HG03280 (cell line): ENCODE measurements around the gene NAV2.
"Not testable (repeated sequence)": the region's sequence is repeated elsewhere in the genome, so short reads cannot be mapped to it uniquely, and the experiment has no call there.

ENCODE experiments used
- ATAC-seq: cut with Tn5 transposase; IDR thresholded peaks from one replicate; pipeline ENCODE4 v1.9.1; 2021; ENCODE audit warnings: mild to moderate bottlenecking, moderate library complexity; ENCODE audit not compliant: unreplicated experiment

Gene NAV2

DNA sequence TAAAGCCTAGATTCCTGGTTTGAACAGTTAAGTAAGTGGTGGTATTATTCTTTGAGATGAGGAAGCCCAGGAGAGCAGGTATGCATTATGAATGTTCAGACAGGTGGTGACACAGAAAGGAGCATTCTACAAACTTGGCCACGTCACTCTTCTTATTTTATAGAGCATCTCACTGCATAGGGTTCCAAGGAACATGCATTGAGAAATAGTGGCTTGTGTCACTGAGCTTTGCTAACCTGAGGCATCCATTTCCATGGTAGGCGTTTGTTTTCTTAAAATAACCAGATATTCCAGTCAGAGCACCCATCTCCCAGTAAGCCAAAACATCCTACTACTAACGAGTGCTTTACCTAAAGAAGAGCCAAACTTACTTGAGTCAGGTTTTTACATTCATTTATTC lies 169.7 kb downstream of the NAV2 start:
- no peak for ATAC-seq

DNA sequence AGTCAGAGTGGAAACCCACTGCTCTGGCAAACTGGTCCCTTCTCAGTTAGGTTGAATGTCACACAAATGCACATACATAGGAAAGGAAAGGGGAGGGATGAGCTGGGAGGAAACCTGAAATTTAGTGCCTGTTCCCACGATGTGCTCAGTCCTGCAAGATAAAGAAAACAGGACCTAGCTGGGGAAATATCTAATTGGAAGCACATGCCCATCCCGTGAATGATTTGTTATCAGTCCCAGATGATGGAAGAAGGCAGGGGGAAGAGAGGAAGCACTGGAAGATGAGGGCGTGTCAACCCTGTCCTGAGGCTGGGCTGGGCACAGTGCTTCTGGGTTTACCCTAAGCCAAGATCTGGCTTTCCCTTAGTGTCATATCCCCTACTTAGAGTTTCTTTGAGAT lies 173.9 kb downstream of the NAV2 start:
- ATAC-seq: no peak

DNA sequence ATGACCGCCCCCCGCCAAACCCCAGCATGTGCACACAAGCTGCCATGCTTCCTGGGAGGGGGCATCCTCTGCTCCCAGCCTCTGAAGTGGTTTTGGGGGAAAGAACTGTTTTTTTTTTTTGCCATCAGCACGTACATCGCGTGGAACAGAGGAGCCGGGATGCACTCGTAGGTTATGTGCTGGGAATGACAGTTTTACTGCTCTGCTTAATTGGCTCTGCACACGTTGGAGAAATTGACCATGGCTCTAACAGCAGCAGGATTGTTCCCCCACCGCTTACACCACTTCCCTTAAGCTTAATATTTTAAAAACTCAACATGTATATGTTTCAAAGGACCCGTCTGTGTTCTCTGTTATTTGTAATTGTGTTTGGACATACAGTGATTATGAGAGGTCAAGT lies 175.2 kb downstream of the NAV2 start:
- no peak for ATAC-seq

DNA sequence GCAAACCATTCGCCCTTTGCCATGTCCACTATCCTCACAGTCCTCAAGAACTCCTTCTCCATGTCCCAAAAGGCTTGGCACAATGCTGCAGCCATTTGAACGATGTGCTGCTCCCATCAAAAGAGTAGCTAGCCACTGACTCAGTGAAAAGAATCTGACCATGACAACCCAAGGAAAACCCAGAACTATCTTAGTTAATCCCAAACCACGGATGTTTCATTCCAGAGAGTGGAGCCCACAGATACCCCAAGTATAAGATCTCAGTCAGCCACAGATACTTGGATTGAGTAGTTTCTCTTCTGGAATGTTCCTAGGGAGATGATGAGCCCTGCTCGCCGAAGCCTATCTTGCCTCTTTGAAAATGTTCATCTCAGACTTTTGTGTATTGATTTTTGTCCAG lies 176.9 kb downstream of the NAV2 start:
- ATAC-seq: no peak

DNA sequence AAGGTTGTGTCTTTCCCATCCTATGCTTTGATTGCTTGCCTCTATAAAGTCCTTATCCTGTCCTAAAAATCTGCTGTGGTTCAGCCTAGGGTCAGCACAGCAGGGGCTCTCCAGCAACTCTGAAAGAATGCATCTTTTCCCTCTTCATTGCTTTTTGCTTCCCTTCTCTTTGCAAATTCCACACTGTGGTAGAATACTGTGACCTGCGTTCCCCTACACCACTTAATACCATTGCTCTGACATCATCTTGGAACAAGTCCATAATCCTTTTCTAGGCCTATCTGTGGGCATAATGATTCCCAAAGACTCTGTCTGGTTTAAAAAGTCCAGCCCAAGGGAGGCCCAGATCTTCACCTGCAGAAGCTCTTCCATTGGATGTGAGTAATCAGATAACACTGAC lies 177.7 kb downstream of the NAV2 start:
- ATAC-seq: no peak

DNA sequence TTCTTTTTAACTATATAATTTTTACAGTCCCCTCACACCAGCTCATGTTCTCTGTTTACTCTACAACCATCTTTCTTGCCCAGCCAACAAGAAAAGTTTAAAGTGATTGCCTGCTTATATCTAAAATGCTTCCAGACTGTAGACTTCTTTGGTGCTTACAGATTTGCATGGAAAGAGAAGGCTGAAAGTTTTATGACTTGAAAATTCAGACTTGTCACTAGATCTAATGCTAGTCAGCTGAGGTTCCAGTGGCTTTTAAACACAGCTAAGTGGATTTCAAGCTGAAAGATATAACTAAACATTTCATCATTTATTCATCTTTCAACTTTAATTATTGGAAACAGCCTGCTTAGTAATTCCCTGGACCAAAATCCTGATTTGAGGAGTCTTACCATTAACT lies 178.4 kb downstream of the NAV2 start:
- no peak for ATAC-seq

DNA sequence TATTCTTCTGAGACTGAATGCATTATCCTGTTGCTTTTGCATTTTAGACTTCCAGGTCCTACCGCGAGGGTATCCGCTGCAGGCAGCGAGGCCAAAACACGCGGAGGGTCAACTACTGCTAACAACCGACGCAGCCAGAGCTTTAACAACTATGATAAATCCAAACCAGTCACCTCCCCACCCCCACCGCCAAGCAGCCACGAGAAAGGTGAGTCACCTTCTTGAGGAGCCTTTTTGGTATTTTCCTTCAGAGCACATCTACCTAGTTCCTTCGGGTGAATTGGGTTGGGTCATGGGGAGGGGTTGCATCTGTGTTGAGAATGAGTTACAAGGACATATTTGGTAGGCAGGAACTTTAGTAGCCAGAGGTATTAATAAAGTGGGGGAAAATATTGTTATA lies 179.8 kb downstream of the NAV2 start:
- ATAC-seq: no peak

DNA sequence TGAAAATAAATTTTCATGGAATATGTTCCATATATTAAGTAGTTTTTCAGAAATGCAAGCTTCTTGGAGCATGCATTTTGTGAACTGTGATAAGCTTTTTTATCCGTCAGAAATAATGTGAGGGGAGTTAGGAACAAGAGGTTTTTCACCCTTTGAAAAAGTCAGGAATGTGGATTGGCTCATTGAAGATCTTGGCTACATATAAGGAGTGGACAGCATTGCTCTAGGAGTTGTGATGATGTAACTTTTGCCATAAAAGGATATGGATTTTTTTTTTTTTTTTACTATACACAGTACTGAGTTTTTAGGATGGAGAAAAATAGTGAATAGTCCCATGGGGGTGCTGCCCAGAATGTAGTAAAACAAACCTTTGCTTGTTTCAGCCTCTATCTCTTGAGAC lies 180.2 kb downstream of the NAV2 start:
- ATAC-seq: no peak

DNA sequence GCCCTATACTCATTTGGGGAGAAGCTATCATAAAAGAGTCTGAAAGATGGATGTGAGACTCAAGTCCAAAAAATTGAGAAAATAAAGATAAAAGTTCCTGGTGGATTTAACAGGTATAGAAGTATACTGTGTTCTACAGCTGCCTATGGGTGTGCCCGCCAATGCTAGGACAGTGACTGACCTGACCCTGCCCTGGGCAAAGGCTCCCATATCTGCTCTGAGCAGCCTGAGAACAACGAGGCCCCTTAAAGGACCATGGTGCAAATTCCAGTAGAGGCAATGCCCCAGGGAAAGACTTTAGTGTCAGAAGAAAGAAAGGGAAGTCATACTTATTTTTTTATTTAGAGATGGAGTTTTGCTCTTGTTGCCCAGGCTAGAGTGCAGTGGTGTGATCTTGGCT lies 181.8 kb downstream of the NAV2 start:
- ATAC-seq: no peak

DNA sequence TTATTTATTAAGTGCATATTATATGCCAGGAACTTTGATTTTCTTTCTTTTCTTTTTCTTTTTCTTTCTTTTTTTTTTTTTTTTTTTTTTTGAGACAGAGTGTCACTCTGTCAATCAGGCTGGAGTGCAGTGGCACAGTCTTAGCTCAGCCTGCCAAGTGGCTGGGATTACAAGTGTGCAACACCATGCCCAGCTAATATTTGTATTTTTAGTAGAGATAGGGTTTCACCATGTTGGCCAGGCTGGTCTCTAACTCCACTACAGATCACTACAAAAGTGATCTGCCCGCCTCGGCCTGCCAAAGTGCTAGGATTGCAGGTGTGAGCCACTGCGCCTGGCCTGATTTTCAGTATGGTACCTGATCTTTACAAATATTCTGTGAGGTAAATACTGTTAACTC lies 182.4 kb downstream of the NAV2 start:
- not testable (repeated sequence) for ATAC-seq

DNA sequence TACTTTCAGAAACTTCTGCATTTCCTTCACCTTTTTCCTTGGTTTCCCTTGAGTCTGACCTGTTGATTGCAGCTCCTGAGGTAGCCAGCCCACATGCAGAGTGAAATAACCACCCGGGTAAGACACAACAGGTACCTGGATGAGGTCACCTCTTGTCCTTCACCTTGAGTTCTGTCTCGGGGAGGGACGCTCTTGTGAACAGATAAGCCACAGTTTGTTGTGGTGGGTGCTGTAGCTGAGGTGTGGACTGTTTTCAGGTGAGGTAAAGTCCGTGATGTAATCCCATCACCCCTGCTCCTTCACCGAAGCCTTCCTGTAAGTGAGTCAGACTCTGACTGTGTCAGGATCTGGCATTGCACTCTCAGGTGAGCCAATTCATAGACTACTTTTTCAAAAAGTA lies 183.1 kb downstream of the NAV2 start:
- ATAC-seq: no peak

DNA sequence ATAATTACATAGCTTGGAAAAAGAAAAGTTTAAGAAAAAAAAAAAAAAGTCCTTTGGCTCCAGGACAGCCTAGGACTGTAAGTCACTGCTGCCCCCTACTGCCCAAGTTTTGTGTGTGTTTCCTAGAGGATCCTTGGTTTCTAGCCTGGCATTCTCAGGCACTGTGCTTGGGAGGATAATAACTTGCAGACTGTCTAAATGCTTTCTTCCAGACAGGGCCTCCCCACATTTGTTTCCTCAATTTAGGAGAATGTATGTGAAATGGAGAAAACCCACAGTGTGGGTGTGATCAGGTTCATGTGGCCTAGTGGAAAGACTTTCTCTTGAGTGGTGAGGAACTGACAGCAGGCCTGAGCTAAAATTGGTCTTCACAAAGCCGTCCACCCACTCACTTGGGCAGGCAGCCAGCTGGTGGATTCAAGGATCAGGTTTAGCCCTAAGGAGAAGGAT lies 191.0 kb downstream of the NAV2 start:
- ATAC-seq: no peak

DNA sequence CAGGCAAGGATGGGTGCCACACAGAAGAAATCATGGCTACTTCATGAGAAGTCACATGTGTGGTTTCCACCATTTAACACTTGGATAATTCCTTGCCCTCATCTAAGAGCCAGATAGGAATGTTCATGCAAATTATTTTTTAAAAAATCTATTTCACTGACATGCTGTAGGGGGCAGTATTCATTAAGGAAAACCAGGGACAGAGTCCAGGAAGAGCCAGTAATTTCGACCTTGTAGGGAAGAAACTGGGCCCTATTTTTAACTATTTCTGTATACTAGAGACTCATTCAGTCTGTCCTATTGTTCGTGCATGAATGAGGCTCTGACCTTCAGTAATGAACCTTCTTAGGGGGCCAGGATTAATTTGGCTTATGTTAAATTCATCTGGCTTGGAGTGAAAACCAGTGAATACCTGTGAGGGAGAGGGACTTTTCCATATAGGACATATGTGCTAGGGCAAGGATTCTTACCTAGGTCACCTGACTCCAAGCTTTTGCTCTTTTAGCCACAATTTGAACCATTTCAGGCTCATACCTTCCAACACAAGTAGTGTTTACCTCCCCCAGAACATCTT lies 192.7 kb downstream of the NAV2 start:
- ATAC-seq: no peak

DNA sequence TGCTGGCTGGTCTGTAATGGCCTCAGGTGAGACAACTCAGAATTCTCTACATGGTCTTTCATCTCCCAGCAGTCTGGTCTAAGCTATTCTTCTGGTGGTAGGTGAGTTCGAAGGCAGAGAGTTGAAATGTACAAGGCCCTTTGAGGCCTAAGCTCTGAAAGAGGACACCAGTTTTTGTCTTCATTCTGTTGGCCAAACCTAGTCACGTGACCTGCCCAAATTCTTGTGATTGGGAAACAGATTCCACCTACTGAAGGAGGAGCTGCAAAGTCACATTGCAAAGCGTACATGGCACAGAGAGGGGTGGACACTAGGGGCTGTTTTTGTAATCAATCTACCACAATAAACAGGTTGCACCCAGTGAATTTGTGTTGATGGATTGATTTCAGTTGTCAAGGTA lies 193.5 kb downstream of the NAV2 start:
- no peak for ATAC-seq

DNA sequence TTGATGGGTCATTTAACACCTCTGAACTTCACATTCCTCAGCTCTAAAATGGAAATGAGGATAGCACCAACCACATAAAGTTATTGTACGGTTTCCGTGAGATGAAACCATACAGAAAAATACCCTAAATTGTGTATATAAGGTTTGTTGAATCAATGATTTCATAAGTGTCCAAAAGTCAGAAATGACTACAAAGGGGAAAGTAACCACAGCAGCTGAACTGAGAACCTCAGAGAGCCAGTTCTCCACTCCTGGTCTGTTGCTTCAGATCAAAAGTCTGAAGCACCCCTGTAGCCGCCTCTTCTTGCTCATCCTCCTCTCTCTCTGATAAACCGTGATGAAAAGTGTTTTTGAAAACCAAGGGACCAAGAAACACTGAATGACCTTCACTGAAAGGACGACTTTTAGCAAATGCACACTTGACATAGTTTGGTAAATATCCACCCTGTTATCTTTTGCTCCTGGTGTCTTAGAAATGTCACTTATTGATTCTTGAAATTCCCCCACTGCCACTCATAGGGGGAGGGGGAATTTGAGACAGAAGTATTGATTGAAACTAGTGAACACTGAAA lies 194.5 kb downstream of the NAV2 start:
- no peak for ATAC-seq

DNA sequence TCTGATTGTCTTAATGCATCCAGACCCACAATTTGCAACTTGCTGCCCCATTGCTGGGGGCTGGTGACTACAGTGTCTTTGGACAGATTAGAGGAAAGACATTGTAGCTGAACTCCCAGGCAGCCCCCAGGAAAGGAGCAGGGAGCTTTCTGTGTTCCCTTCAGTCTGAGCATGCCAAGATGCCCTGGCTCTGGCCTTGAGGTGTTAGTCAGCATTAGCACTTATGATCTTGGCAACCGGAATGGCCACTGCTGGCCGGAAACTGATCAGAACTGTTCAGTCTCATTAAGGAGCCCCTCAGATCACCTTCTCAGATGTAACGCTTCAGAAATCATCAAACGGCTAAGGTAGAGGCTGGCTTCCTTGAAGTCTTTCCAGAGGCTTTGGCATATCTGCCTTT lies 195.2 kb downstream of the NAV2 start:
- no peak for ATAC-seq

DNA sequence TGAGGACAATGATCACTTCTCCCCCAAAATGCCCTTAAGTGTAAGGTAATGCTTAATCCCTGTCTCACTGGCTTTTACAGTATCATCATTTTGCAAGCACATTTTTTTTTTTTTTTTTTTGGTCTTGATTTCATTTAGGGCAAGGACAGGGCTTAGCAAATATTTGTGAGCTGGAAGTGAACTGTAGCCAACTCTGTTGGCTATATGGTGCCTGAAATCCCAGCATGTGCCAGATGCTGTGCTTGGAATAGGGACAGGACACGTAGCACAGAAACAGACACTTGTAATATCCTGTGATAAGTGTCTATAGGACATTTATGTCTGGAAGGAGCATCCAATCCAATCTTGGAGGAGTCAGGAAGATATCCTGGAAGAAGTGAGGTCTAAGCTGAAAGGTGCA lies 198.3 kb downstream of the NAV2 start:
- ATAC-seq: no peak

DNA sequence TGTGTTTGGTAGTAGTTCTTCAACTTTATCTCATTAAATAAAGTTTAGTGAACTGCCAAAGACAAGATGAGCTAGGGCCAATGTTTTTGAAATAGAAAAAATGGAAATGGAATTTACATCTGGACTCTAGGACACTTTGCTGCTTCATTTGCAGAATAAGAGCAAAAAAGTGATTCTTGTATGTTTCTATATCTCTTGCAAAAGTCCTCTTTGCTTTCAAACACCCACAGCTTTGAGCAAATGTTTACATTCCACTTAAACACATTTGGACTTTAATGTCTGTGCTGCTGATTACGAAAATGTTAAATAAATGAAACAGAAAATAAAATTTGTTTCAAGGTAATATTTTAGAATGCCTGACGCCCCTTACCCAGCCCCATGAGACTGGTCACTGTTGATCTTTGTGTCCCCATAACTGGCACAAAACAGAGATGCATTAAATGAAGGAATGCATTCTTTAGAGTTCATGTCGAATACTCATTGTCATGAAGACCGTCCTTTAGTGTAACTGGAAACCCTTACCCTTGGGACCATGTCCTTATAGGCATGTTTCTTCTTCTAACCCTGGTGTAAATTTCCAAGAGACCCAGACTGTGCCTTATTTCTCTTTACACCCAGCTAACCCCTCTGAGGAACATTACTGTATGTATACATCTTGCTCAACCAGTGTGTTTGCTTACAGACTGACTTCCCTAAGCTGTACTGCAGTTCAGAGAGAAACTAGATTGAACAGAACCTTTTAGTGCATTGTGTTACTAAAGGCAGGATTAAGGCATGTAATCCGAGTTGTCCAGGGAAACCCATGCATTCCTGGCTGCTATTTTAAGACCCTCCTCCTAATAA lies 199.7 kb downstream of the NAV2 start:
- no peak for ATAC-seq

DNA sequence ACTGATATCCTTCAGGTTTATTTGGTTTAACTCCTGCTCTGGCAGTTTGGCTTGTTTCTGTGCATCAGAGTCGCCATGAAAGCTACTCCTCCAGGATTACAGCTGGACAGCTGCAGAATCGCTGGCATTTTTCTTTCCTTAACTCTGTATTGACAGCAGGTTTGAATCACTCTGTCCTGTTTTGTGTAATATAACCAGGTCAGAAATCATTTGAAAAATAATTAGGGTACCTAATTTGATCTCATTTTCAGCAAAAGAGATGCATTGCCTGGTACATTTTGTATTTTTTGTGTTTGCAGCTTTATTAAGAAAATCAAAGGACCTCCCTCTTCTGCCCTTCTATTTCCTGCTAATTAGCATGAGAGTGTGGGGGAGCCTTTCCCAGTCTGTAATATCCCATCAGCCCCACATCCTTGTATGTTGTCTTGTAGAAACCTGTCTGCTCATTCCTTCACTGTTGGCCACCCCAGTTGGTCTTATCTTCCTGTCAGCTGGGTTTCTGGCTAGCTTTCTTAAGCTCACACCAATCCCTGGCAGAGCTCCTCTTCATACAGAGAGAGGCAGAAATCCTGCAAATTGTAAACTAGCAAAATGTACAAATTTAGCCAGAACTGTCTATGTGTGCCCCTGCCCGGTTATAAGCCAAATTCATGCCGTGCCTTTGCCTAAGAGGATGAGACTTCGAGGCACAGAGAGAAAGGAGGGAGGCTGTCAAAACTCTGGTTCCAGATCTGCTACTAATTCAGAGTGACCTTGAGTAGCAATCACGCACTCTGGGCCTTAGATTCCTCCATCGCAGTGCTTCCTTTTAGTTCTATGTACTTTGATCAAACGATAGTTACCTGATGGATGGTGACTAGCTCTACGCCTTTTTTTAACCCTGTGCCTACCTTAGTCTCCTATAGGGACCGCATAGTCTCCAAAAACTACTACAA lies 200.6 kb downstream of the NAV2 start:
- ATAC-seq: no peak

DNA sequence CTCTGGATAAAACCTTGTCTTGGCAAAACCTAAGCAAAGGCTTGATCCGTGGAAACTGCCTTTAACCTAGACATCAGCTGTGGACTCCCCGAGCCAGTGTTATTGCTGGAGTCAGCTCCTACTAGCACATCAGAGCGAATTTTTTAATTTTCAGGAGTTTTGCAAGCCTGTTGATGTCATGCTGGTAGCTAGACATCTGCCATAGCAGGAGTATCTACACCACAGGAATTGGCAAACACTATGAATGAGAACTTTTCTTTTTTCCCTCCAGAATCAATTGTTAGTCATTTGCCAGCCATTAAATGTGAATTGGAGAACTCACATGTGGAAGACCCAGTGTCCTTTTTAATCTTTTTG lies 201.2 kb downstream of the NAV2 start:
- no peak for ATAC-seq

DNA sequence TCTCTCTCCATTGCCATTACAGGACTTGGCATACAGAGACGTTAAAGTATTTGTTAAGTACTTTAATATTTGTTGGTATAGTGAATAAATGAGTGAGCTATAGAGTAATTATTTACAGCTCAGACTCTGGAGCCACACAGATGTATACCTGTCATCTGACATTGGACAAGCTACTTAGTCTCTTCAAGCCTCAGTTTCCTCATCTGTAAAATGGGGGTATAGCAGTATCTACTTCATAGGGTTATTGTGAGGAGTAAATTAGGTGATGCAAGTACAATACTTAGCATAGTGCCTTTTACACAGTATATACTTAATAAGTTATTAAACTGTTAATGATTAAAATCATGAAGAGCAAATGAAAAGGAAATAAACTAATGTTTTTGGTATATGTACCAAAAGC lies 203.2 kb downstream of the NAV2 start:
- ATAC-seq: no peak
